Suprapubic skin (tissue), 4 donors: ENCODE measurements around the gene NBEAL1. TPM values are rescaled to one million over a fixed set of nuclear protein-coding genes. Genes with fewer than 3 reads are reported as not detected.

Experiments used
- DNase-seq, 2 donors: peaks; one replicate each; pipeline ENCODE4 v3.0.0-alpha.2; 2019; ENCODE audit warnings: low spot score in 2 of 2
- H3K27ac ChIP-seq: fragments of 200-600 bp; sonication (generic); one replicate; pipeline ENCODE4 v1.5.1; 2019
- H3K27me3 ChIP-seq: fragments of 200-600 bp; sonication (generic); one replicate; pipeline ENCODE4 v1.5.1; 2019
- H3K36me3 ChIP-seq: fragments of 200-600 bp; sonication (generic); one replicate; pipeline ENCODE4 v1.5.1; 2019
- H3K4me1 ChIP-seq: fragments of 200-600 bp; sonication (generic); one replicate; pipeline ENCODE4 v1.5.1; 2019
- H3K4me3 ChIP-seq: fragments of 200-600 bp; sonication (generic); one replicate; pipeline ENCODE4 v1.5.1; 2019; ENCODE audit warnings: mild to moderate bottlenecking
- H3K9me3 ChIP-seq: fragments of 200-600 bp; sonication (generic); one replicate; pipeline ENCODE4 v1.5.1; 2019
- CTCF ChIP-seq, 2 donors: fragments of 200-600 bp in 1 of 2; fragments of 450-650 bp in 1 of 2; sonication (generic) in 1 of 2; IDR thresholded peaks; one replicate each; pipeline ENCODE4 v1.5.1; 2016 to 2019; ENCODE audit warnings: antibody characterized with exemption in 2 of 2, mild to moderate bottlenecking in 1 of 2, moderate library complexity in 1 of 2
- EP300 ChIP-seq: sonication (generic); formaldehyde crosslinking; IDR thresholded peaks from one replicate; pipeline ENCODE4 v1.6.1; 2017; ENCODE audit warnings: antibody characterized with exemption
- POLR2A ChIP-seq, 2 donors: fragments of 450-650 bp; IDR thresholded peaks; one replicate each; pipeline ENCODE4 v1.6.1; 2017; ENCODE audit warnings: antibody characterized with exemption in 2 of 2, mild to moderate bottlenecking in 2 of 2, moderate library complexity in 2 of 2
- POLR2AphosphoS5 ChIP-seq, 3 donors: sonication (generic); formaldehyde crosslinking; IDR thresholded peaks; one replicate each; pipeline ENCODE4 v1.6.1; 2017; ENCODE audit warnings: antibody characterized with exemption in 3 of 3
- WGBS: methylation state at CpG from one replicate; pipeline ENCODE4 v1.1.5; 2018; 5-methylcytosine and 5-hydroxymethylcytosine counted together
- total RNA-seq, 4 donors: library from RNA; depleted of rRNA; stranded (reverse); fragments of >200 nt; gene quantifications; one replicate each; pipeline ENCODE4 v1.1.0, GENCODE V29; 2016

NBEAL1 gene
- total RNA-seq, 4 donors from 2014 or later, result 21.1 to 46.8 (median 29.5) TPM

- Histone ChIP-seq H3K4me3 (no peak overlapping the region), H3K27me3 (no peaks in the 10 kb centered on the region), H3K27ac (no peak overlapping the region), H3K9me3 (no peaks in the 10 kb centered on the region), H3K36me3 (no peaks in the 10 kb centered on the region), H3K4me1 (no peaks in the 10 kb centered on the region)
- DNase-seq, result no peak
- 98% methylated on average over 2 of the region's 2 CpGs for WGBS
- TF ChIP-seq POLR2A (IDR thresholded peaks at IDR 0.05) (no peak), EP300 (no peak), POLR2AphosphoS5 (IDR thresholded peaks at IDR 0.05) (no peak), CTCF (IDR thresholded peaks at IDR 0.05) (no peak)
Measured at GRCh38 chr2:203030545-203030944, 15.9 kb downstream of the NBEAL1 start.

GRCh38 chr2:203030991-203031390 lies 16.3 kb downstream of the NBEAL1 start:
- WGBS, result 77% methylated on average over 5 of the region's 5 CpGs
- H3K27ac ChIP-seq, result no peak overlapping the region
- no peak overlapping the region for H3K4me3 ChIP-seq
- no peak for DNase-seq
- no peaks in the 10 kb centered on the region for H3K27me3 ChIP-seq
- H3K9me3 ChIP-seq, result no peaks in the 10 kb centered on the region
- peaks cover 3% of the 10 kb centered on the region for H3K4me1 ChIP-seq
- H3K36me3 ChIP-seq, result no peaks in the 10 kb centered on the region
- no peak for TF ChIP-seq CTCF (IDR thresholded peaks at IDR 0.05)
- no peak for TF ChIP-seq POLR2A (IDR thresholded peaks at IDR 0.05)
- no peak for TF ChIP-seq EP300
- TF ChIP-seq POLR2AphosphoS5 (IDR thresholded peaks at IDR 0.05), result no peak

DNA sequence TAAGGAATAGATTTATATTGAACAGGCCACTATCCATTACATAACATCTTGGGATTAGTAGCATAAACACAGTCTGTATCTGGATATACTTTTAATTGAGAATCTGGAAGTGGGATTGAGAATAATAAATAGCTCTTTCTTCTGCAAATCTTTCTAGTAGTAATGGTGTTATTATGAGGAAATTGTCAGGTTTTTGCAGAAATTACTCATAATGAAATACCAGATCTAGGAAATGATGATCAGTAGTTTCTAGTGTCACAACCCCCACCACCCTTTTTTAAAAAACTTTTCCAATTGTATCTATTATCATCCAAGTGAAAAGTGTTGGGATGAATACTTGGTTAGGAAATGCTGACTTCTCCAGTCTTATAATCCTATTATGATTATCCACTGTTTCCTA lies 18.7 kb downstream of the NBEAL1 start:
- no peaks in the 10 kb centered on the region for H3K9me3 ChIP-seq
- no peak overlapping the region for H3K27ac ChIP-seq
- H3K27me3 ChIP-seq, result no peaks in the 10 kb centered on the region
- DNase-seq, result no peak
- TF ChIP-seq POLR2A (IDR thresholded peaks at IDR 0.05) (no peak), EP300 (no peak), POLR2AphosphoS5 (IDR thresholded peaks at IDR 0.05) (no peak), CTCF (IDR thresholded peaks at IDR 0.05) (no peak)
- H3K36me3 ChIP-seq, result no peaks in the 10 kb centered on the region
- no peak overlapping the region for H3K4me3 ChIP-seq
- peaks cover 13% of the 10 kb centered on the region for H3K4me1 ChIP-seq

DNA sequence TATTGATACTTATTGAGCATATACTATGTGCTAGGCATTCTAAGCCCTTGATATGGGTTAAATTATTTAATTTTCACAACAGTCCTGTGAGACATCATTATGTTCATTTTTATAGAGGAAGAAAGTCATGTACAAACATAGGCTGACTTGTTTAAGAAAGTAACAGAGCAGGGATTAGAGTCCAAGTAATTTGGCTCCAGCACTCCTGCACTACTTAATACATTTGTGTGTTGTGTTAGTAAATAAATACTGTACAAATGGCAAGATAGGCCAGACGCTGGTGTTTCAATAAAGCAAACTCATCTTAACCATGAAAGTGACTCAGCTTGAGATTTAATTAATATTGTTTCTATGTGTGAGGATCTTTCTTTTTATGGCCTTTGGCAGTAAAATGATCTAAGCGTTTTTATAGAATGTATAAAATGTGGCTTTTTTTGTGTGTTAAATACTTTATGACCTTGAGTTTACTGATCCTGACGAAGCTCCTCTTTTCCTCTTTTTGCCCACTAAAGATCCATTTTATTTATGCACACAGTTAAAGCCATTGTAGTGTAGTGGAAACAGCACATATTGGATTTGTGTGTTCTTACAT lies 21.3 kb downstream of the NBEAL1 start:
- peaks cover 17% of the 10 kb centered on the region for H3K4me1 ChIP-seq
- WGBS, result 47% methylated on average over 3 of the region's 3 CpGs
- no peak overlapping the region for H3K27ac ChIP-seq

DNA sequence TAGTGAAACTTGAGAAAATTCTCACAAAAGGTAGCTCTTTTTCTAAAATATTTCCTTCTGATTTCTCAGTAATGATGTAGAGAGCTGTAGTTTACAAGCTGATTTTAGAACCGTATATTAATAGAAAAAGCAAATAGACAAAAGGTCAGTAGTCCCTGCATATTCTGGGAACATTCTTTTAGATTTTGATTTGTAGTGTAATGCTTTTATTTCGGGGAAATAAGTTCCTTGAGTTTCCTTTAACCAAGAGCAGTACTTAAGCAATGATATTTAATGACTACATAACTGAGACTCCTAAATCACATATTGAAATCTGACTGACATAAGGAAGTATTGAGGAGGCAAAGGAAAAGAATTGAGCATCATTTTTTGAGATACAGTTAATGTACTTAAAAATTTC lies 22.4 kb downstream of the NBEAL1 start:
- WGBS, result 79% methylated on average over 2 of the region's 2 CpGs
- no peaks in the 10 kb centered on the region for H3K36me3 ChIP-seq
- no peak for DNase-seq
- no peak for TF ChIP-seq CTCF (IDR thresholded peaks at IDR 0.05)
- TF ChIP-seq POLR2AphosphoS5 (IDR thresholded peaks at IDR 0.05), result no peak
- no peak for TF ChIP-seq POLR2A (IDR thresholded peaks at IDR 0.05)
- TF ChIP-seq EP300, result no peak
- H3K4me3 ChIP-seq, result no peak overlapping the region
- H3K9me3 ChIP-seq, result no peaks in the 10 kb centered on the region
- peaks cover 17% of the 10 kb centered on the region for H3K4me1 ChIP-seq
- no peaks in the 10 kb centered on the region for H3K27me3 ChIP-seq
- H3K27ac ChIP-seq, result no peak overlapping the region

More for the DNA sequence above, 21.3 kb downstream of the NBEAL1 start:
- no peak for TF ChIP-seq EP300
- TF ChIP-seq POLR2A (IDR thresholded peaks at IDR 0.05), result no peak
- TF ChIP-seq POLR2AphosphoS5 (IDR thresholded peaks at IDR 0.05), result no peak
- TF ChIP-seq CTCF (IDR thresholded peaks at IDR 0.05), result no peak
- Histone ChIP-seq H3K4me3 (no peak overlapping the region), H3K36me3 (no peaks in the 10 kb centered on the region), H3K9me3 (no peaks in the 10 kb centered on the region), H3K27me3 (no peaks in the 10 kb centered on the region)
- DNase-seq, result no peak
